ENCODE results near the gene FRMD4A.
"Not testable (repeated sequence)": the region's sequence is repeated elsewhere in the genome, so short reads cannot be mapped to it uniquely, and the experiment has no call there.

FRMD4A gene

GRCh38 chr10:13730306-13730652, 600.4 kb downstream of the FRMD4A start:
- Mint-ChIP-seq H3K27me3 (peaks cover 7% of the 10 kb centered on the region), H3K9me3 (no peaks in the 10 kb centered on the region)
- DNase-seq, result no peak

GRCh38 chr10:13729586-13730305, 601.0 kb downstream of the FRMD4A start:
- H3K27ac Mint-ChIP-seq, result no peak overlapping the region
- H3K9me3 Mint-ChIP-seq, result no peaks in the 10 kb centered on the region
- ATAC-seq, result no peak
- no peak overlapping the region for H3K4me3 Mint-ChIP-seq
- no peaks in the 10 kb centered on the region for H3K4me1 Mint-ChIP-seq
- peaks cover 7% of the 10 kb centered on the region for H3K27me3 Mint-ChIP-seq
- DNase-seq, result no peak

More at GRCh38 chr10:13730306-13730652, 600.4 kb downstream of the FRMD4A start:
- Mint-ChIP-seq H3K27ac (no peak overlapping the region), H3K4me3 (no peak overlapping the region), H3K4me1 (no peaks in the 10 kb centered on the region)
- no peak for ATAC-seq

GRCh38 chr10:13728898-13729535, 601.7 kb downstream of the FRMD4A start:
- Mint-ChIP-seq H3K4me1 (no peaks in the 10 kb centered on the region), H3K27me3 (peaks cover 7% of the 10 kb centered on the region), H3K9me3 (no peaks in the 10 kb centered on the region), H3K4me3 (no peak overlapping the region), H3K27ac (no peak overlapping the region)
- ATAC-seq (no peak), DNase-seq (no peak)

DNA sequence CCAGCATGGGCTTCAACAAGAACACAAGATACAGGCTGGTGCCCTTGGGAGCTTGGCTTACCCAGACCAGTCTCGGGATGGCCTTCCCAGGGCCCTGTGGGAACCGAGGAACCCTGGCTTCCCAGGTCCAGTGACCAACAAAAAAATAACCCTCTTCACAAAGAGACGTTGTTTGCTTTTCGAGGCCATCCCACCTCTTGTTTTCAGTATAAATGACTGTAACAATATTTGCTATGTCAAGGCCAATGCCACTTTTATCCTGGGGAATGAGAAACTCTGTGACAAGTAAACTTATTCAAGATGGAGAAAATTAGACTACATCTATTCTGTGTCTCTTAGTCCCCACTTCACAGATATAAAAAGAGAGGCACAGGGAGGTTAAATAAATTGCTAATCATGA, 605.1 kb downstream of the FRMD4A start:
- Mint-ChIP-seq H3K27ac (no peak overlapping the region), H3K27me3 (peaks cover 7% of the 10 kb centered on the region), H3K4me1 (peaks cover 11% of the 10 kb centered on the region), H3K9me3 (no peaks in the 10 kb centered on the region), H3K4me3 (no peak overlapping the region)
- ATAC-seq (no peak), DNase-seq (no peak)

DNA sequence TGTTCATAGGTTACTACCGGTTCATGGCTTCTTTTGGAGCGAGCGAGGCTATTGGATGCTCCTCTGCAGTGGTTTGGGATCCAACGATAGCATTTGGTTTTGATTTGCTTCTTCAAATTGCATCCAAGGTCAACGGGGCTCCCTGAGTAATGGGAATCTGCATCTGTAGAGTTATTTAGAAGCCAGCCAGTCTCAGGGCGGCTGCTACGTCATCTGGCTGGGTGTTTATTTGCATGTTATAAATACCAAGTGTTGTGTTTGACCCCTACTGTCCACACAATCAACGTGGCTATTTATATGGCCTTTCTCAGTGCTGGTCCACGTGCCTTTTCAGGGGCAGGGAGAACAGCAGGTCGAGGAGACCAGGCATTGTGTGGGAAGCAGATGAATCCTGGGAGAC, 606.2 kb downstream of the FRMD4A start:
- Mint-ChIP-seq H3K27ac (no peak overlapping the region), H3K27me3 (peaks cover 7% of the 10 kb centered on the region), H3K9me3 (no peaks in the 10 kb centered on the region), H3K4me3 (no peak overlapping the region), H3K4me1 (peaks cover 11% of the 10 kb centered on the region)
- DNase-seq, result no peak
- no peak for ATAC-seq

DNA sequence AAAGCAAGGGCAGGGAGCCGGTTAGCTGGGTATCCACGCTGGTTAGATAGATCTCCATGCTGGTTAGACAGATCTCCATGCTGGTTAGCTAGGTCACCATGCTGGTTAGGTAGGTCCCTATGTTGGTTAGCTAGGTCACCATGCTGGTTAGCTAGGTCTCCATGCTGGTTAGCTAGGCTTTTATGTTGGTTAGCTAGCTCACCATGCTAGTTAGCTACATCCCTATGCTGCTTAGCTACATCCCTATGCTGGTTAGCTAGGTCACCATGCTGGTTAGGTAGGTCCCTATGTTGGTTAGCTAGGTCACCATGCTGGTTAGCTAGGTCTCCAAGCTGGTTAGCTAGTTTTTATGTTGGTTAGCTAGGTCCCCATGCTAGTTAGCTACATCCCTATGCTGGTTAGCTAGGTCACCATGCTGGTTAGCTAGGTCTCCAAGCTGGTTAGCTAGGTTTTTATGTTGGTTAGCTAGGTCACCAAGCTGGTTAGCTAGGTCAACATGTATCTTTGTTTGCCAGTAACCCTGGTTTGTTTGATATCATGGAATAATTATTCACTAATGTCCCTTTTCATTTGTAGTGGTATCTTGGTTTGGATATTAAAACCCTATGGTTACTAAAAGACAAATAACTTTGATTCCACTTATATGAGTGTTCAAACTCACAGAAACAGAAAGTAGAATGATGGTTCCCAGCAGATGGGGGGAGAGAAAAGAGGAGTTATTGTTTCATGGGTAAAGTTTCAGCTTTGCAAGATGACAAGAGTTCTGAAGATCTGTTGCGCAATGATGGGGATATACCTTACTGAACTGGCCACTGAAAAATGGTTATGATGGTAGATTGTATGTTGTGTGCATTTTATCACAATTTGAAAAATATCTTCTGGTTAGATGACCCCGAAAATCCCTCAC, 607.7 kb downstream of the FRMD4A start:
- DNase-seq, result no peak
- ATAC-seq, result peak; percentile 88
- peak overlapping the region in 1 of 2 donors; percentile 1 for H3K27ac Mint-ChIP-seq

GRCh38 chr10:13721486-13721885, 609.2 kb downstream of the FRMD4A start:
- no peak for DNase-seq
- Mint-ChIP-seq H3K4me1 (peaks cover 27% of the 10 kb centered on the region), H3K27me3 (no peaks in the 10 kb centered on the region), H3K9me3 (no peaks in the 10 kb centered on the region), H3K4me3 (no peak overlapping the region), H3K27ac (no peak overlapping the region)
- ATAC-seq, result no peak

More for the DNA sequence above, 607.7 kb downstream of the FRMD4A start:
- peaks cover 7% of the 10 kb centered on the region for H3K27me3 Mint-ChIP-seq
- no peak overlapping the region for H3K4me3 Mint-ChIP-seq
- peaks cover 21% of the 10 kb centered on the region for H3K4me1 Mint-ChIP-seq
- no peaks in the 10 kb centered on the region for H3K9me3 Mint-ChIP-seq

DNA sequence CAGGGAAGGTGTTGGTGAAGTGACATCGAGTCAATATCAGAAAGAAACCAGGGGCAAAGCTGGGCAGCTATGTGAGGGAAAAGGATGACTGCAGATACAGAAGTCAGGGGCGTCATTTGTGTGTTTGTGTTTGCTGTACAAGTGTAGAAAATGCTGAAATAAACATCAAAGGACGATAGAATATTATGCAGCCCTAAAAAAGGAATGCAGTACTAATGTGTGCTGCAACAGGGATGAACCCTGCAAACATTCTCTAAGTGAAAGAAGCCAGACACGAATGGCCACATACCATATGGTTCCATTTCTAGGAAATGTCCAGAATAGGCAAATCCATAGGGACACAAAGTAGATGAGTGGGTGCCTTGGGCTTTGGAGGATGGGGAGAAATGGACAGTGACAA, 610.0 kb downstream of the FRMD4A start:
- no peak overlapping the region for H3K27ac Mint-ChIP-seq
- H3K4me1 Mint-ChIP-seq, result peaks cover 27% of the 10 kb centered on the region
- H3K27me3 Mint-ChIP-seq, result no peaks in the 10 kb centered on the region
- H3K4me3 Mint-ChIP-seq, result no peak overlapping the region
- ATAC-seq, result no peak
- H3K9me3 Mint-ChIP-seq, result no peaks in the 10 kb centered on the region
- DNase-seq, result no peak

- Mint-ChIP-seq H3K27ac (no peak overlapping the region), H3K4me1 (peaks cover 27% of the 10 kb centered on the region), H3K9me3 (no peaks in the 10 kb centered on the region), H3K4me3 (no peak overlapping the region), H3K27me3 (no peaks in the 10 kb centered on the region)
- ATAC-seq (no peak), DNase-seq (no peak)
These were observed 611.3 kb downstream of the FRMD4A start for GRCh38 chr10:13719425-13719824.

GRCh38 chr10:13718820-13719219, 611.9 kb downstream of the FRMD4A start:
- H3K27ac Mint-ChIP-seq, result no peak overlapping the region
- H3K4me3 Mint-ChIP-seq, result peak overlapping the region; percentile 72 to 81

GRCh38 chr10:13717936-13718772, 612.6 kb downstream of the FRMD4A start:
- ATAC-seq, result peak; percentile 73
- DNase-seq, result peak; percentile 8 to 16
- peak overlapping the region; percentile 72 to 81 for H3K4me3 Mint-ChIP-seq
- no peaks in the 10 kb centered on the region for H3K9me3 Mint-ChIP-seq
- no peak overlapping the region for H3K27ac Mint-ChIP-seq
- H3K27me3 Mint-ChIP-seq, result no peaks in the 10 kb centered on the region
- peaks cover 22% of the 10 kb centered on the region for H3K4me1 Mint-ChIP-seq

More at GRCh38 chr10:13718820-13719219, 611.9 kb downstream of the FRMD4A start:
- H3K9me3 Mint-ChIP-seq, result no peaks in the 10 kb centered on the region
- DNase-seq (no peak), ATAC-seq (no peak)
- H3K27me3 Mint-ChIP-seq, result no peaks in the 10 kb centered on the region
- peaks cover 25% of the 10 kb centered on the region for H3K4me1 Mint-ChIP-seq

DNA sequence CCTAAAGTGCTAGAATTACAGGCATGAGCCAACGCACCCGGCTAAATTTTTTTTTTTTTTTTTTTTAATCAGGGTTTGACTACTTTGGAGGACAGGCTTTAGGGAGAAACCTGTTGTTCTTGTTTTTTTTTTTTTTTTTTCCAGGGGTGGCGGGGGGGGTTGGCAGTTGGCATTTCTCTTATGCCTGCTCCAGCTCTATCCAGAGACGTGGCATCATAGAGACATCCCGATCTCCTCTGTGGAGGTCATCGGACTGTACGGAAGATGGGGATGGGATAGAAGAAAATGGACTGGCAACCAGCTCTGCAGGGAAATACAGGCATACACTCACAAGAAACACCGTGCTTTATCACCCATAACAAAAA, 613.2 kb downstream of the FRMD4A start:
- no peak for ATAC-seq
- H3K4me1 Mint-ChIP-seq, result peaks cover 25% of the 10 kb centered on the region
- no peak overlapping the region for H3K27ac Mint-ChIP-seq

DNA sequence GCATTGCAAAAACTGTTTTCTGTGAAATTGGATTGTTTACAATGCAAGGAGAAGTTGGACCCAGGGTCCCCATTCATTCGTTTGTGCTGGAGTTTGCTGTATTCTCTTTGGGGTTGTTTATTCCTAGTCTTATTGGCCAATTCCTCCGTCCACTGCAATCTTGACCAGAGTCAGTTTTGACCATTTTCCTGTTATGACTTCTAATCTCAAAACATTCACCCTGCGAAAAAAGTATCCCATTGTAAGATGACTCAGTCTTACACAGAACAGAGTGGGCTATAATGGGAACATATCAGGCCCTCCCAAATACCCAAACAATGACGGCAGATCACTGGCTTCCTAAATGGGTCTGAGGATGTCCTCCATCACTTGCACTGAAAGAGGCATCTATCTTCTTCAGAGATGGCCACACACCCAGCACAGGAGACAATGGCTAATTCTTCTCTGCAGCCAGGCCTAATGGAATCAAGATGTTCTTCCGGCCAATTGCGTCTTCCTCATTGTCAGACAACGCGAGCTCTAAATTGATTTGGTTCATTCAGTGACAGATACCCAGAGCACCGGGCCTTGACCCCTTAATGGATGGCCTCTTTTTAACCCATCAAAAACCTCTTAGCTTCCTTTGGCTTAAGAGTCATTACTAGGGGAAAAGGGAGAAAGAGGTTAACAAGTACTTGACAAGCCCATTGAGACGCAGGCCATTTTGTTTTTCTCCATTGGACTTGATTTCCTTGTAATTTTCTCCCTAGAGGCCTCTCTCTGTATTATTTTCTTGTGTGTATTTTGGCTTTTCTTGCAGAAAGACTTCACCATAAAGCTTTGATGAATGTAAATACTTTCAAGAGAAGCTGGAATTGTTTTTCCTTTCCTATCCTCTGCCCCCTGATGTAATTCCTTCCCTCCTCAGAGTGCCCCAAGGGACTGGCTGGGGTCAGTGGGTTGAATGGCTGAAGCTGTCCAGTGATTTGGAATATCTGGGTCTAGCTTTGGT, 614.3 kb downstream of the FRMD4A start:
- DNase-seq (no peak), ATAC-seq (no peak)
- peaks cover 30% of the 10 kb centered on the region for H3K4me1 Mint-ChIP-seq
- no peaks in the 10 kb centered on the region for H3K9me3 Mint-ChIP-seq
- H3K27ac Mint-ChIP-seq, result no peak overlapping the region
- no peaks in the 10 kb centered on the region for H3K27me3 Mint-ChIP-seq
- no peak overlapping the region for H3K4me3 Mint-ChIP-seq

More for the DNA sequence above, 613.2 kb downstream of the FRMD4A start:
- Mint-ChIP-seq H3K4me3 (peak overlapping the region; percentile 72 to 81), H3K9me3 (no peaks in the 10 kb centered on the region), H3K27me3 (no peaks in the 10 kb centered on the region)
- no peak for DNase-seq

- ATAC-seq, H3K9me3 Mint-ChIP-seq, H3K27ac Mint-ChIP-seq, H3K27me3 Mint-ChIP-seq, DNase-seq, H3K4me3 Mint-ChIP-seq: not testable (repeated sequence)
- peaks cover 30% of the 10 kb centered on the region for H3K4me1 Mint-ChIP-seq
These were observed 615.1 kb downstream of the FRMD4A start for GRCh38 chr10:13715596-13715995.

Data from stimulated activated naive CD8-positive, alpha-beta T cell treated with anti-CD3 and anti-CD28 coated beads, Interleukin-15, amount 100 ng/mL, for 72 hours (primary cell).